ENCODE data around the gene ANKRD63. TPM values are rescaled to one million over a fixed set of nuclear protein-coding genes. Genes with fewer than 3 reads are reported as not detected.

The ANKRD63 gene
- total and polyA plus RNA-seq, 10 of the 15 experiments (the other 5 are each of a cell fraction or from before 2014, with no cell fraction given) = not detected

- TF ChIP-seq CUX1 (IDR thresholded peaks at IDR 0.05; ENCODE audit: insufficient replicate concordance, low read depth, low read length) (no peak), CBFB (IDR thresholded peaks at IDR 0.05; ENCODE audit: low read depth) (no peak)
Measured at GRCh38 chr15:40249477-40250303, 33.2 kb downstream of the ANKRD63 start (continued).

- no peak for ATAC-seq
- 52% methylated on average over 17 of the region's 17 CpGs for WGBS (ENCODE audit: insufficient coverage, insufficient replicate concordance, low lambda C conversion rate, missing lambda C conversion rate)
- CTCF ChIA-PET = interaction anchor here (0.9 to 1.0 kb wide), 2 partner anchors 24 to 26 kb away, joined by 3 read pairs; no protein-coding TSS in a partner anchor
- TF ChIP-seq YY1 (IDR thresholded peaks at IDR 0.05; ENCODE audit: low read depth, low read length) (no peak), GATAD2B (conservative IDR thresholded peaks at IDR 0.05; ENCODE audit: low read depth) (no peak), BHLHE40 (IDR thresholded peaks at IDR 0.05; ENCODE audit: borderline replicate concordance in 1 of 2, low read depth in 2 of 2, low read length in 1 of 2) (no peak), NFXL1 (IDR thresholded peaks at IDR 0.05; ENCODE audit: borderline replicate concordance) (no peak), ATF3 (IDR thresholded peaks at IDR 0.05; ENCODE audit: borderline replicate concordance, extremely low read depth, low read depth, low read length) (no peak), SMARCA5 (IDR thresholded peaks at IDR 0.05) (no peak), SUZ12 (IDR thresholded peaks at IDR 0.05; ENCODE audit: unreplicated experiment) (no peak), ZNF592 (IDR thresholded peaks at IDR 0.05) (no peak)
Measured at GRCh38 chr15:40248006-40248783, 34.7 kb downstream of the ANKRD63 start.

More at GRCh38 chr15:40248006-40248783, 34.7 kb downstream of the ANKRD63 start:
- Histone ChIP-seq H3K4me2 (ENCODE audit: control insufficient read depth, insufficient read depth) (no peak overlapping the region), H4K20me1 (ENCODE audit: control insufficient read depth, insufficient read depth) (no peaks in the 10 kb centered on the region), H2AFZ (ENCODE audit: control insufficient read depth, low read depth, low read length) (no peak overlapping the region), H3K9ac (ENCODE audit: control insufficient read depth, insufficient read depth, low read length) (no peak overlapping the region), H3K79me2 (ENCODE audit: control insufficient read depth, insufficient read depth, low read length) (no peaks in the 10 kb centered on the region), H3K4me1 (ENCODE audit: control insufficient read depth, insufficient read depth, low read length) (no peaks in the 10 kb centered on the region), H3K27ac (ENCODE audit: control insufficient read depth, insufficient read depth) (no peak overlapping the region), H3K27me3 (replicated peaks in 1 of 2; ENCODE audit: control insufficient read depth in 2 of 2, insufficient read depth in 2 of 2, low read length in 1 of 2) (peaks cover 0 to 6% of the 10 kb centered on the region in 2 experiments; a peak in 2 of 4 replicates), H3K36me3 (ENCODE audit: control insufficient read depth in 2 of 2, insufficient read depth in 2 of 2, low read length in 1 of 2) (no peaks in the 10 kb centered on the region), H3K9me3 (replicated peaks; ENCODE audit: control insufficient read depth, insufficient read depth, low read length) (no peaks in the 10 kb centered on the region), H3K4me3 (no peak overlapping the region)
- ChIA-PET POLR2A (no interaction called here), RAD21 (ENCODE audit: unreplicated experiment) (interaction anchor here (1.1 kb wide), 1 partner anchor 202 kb away, joined by 4 read pairs; no protein-coding TSS in a partner anchor), SMC1A (ENCODE audit: uncharacterized antibody, unreplicated experiment) (no interaction called here)
- BruUV-seq (replicated peaks) = no TSS peak
- FAIRE-seq = no peak
- intact Hi-C loops (cut with micrococcal nuclease; ENCODE audit: unreplicated experiment) = no loop called here
- no peak for DNase-seq (ENCODE audit: low read depth, low spot score)
- in situ Hi-C loops (cut with MboI) = no loop called here

Measured in GM12878 (cell line).